ENCODE results near the gene ADAMTS9.

The ADAMTS9 gene

GRCh38 chr3:64617610-64618009 is 70.2 kb downstream of the ADAMTS9 start:
- Histone ChIP-seq H3K9me2 (replicated peaks; ENCODE audit: low read depth, low read length) (no peaks in the 10 kb centered on the region; the same call in 1 of the 2 replicates), H3F3A (ENCODE audit: low read depth) (no peaks in the 10 kb centered on the region), H3K9me3 (ENCODE audit: insufficient read depth, low read depth, low read length) (no peaks in the 10 kb centered on the region), H3K36me3 (ENCODE audit: insufficient read depth, low read length) (no peaks in the 10 kb centered on the region), H3K4me2 (ENCODE audit: low read depth, low read length, poor library complexity, severe bottlenecking) (no peak overlapping the region), H3K27me3 (ENCODE audit: insufficient read depth, low read length, poor library complexity, severe bottlenecking) (no peaks in the 10 kb centered on the region), H2AFZ (ENCODE audit: low read length) (no peak overlapping the region), H3K79me2 (ENCODE audit: insufficient read depth, low read length) (no peaks in the 10 kb centered on the region), H3K4me3 (ENCODE audit: low read length, poor library complexity, severe bottlenecking) (no peak overlapping the region), H3K4me1 (ENCODE audit: insufficient read depth, low read length, poor library complexity, severe bottlenecking) (no peaks in the 10 kb centered on the region), H3K9ac (ENCODE audit: low read depth, low read length, poor library complexity, severe bottlenecking) (no peak overlapping the region), H4K20me1 (ENCODE audit: insufficient read depth, low read length, poor library complexity, severe bottlenecking) (no peaks in the 10 kb centered on the region)
- TF ChIP-seq EZH2phosphoT487 (IDR thresholded peaks at IDR 0.05; ENCODE audit: borderline replicate concordance) (no peak), CTCF (conservative IDR thresholded peaks at IDR 0.05; ENCODE audit: low read length) (no peak)

GRCh38 chr3:64616953-64617352 is 70.8 kb downstream of the ADAMTS9 start:
- Histone ChIP-seq H2AFZ (ENCODE audit: low read length) (no peak overlapping the region), H3F3A (ENCODE audit: low read depth) (no peaks in the 10 kb centered on the region), H3K4me1 (ENCODE audit: insufficient read depth, low read length, poor library complexity, severe bottlenecking) (no peaks in the 10 kb centered on the region), H3K4me3 (ENCODE audit: low read length, poor library complexity, severe bottlenecking) (no peak overlapping the region), H3K4me2 (ENCODE audit: low read depth, low read length, poor library complexity, severe bottlenecking) (no peak overlapping the region), H3K27me3 (ENCODE audit: insufficient read depth, low read length, poor library complexity, severe bottlenecking) (no peaks in the 10 kb centered on the region), H3K9ac (ENCODE audit: low read depth, low read length, poor library complexity, severe bottlenecking) (no peak overlapping the region), H4K20me1 (ENCODE audit: insufficient read depth, low read length, poor library complexity, severe bottlenecking) (no peaks in the 10 kb centered on the region), H3K36me3 (ENCODE audit: insufficient read depth, low read length) (no peaks in the 10 kb centered on the region), H3K79me2 (ENCODE audit: insufficient read depth, low read length) (no peaks in the 10 kb centered on the region), H3K9me2 (replicated peaks; ENCODE audit: low read depth, low read length) (no peaks in the 10 kb centered on the region; the same call in 1 of the 2 replicates), H3K9me3 (ENCODE audit: insufficient read depth, low read depth, low read length) (no peaks in the 10 kb centered on the region)
- TF ChIP-seq EZH2phosphoT487 (IDR thresholded peaks at IDR 0.05; ENCODE audit: borderline replicate concordance) (no peak), CTCF (conservative IDR thresholded peaks at IDR 0.05; ENCODE audit: low read length) (no peak)

- no peaks in the 10 kb centered on the region; the same call in 1 of the 2 replicates for H3K9me2 ChIP-seq (replicated peaks; ENCODE audit: low read depth, low read length)
- no peaks in the 10 kb centered on the region for H3K4me1 ChIP-seq (ENCODE audit: insufficient read depth, low read length, poor library complexity, severe bottlenecking)
- H3K4me2 ChIP-seq (ENCODE audit: low read depth, low read length, poor library complexity, severe bottlenecking) = no peak overlapping the region
- no peaks in the 10 kb centered on the region for H3K36me3 ChIP-seq (ENCODE audit: insufficient read depth, low read length)
- H3K9me3 ChIP-seq (ENCODE audit: insufficient read depth, low read depth, low read length) = no peaks in the 10 kb centered on the region
- no peak overlapping the region for H3K4me3 ChIP-seq (ENCODE audit: low read length, poor library complexity, severe bottlenecking)
- TF ChIP-seq EZH2phosphoT487 (IDR thresholded peaks at IDR 0.05; ENCODE audit: borderline replicate concordance) (no peak), CTCF (conservative IDR thresholded peaks at IDR 0.05; ENCODE audit: low read length) (no peak)
- no peaks in the 10 kb centered on the region for H4K20me1 ChIP-seq (ENCODE audit: insufficient read depth, low read length, poor library complexity, severe bottlenecking)
- no peaks in the 10 kb centered on the region for H3F3A ChIP-seq (ENCODE audit: low read depth)
- no peaks in the 10 kb centered on the region for H3K27me3 ChIP-seq (ENCODE audit: insufficient read depth, low read length, poor library complexity, severe bottlenecking)
- no peak overlapping the region for H2AFZ ChIP-seq (ENCODE audit: low read length)
- H3K79me2 ChIP-seq (ENCODE audit: insufficient read depth, low read length) = no peaks in the 10 kb centered on the region
- H3K9ac ChIP-seq (ENCODE audit: low read depth, low read length, poor library complexity, severe bottlenecking) = no peak overlapping the region
Measured at GRCh38 chr3:64612916-64613526, 74.8 kb downstream of the ADAMTS9 start.

All from Loucy (cell line).